Stimulated activated memory B cell treated with anti-CD40 and anti-IgM and Interleukin-4, amounts not matched to agents 10 μg/mL and 1 μg/mL and 100 μg/mL, for 72 hours (primary cell): Measurements from ENCODE around the gene PSMC3.

ENCODE experiments used
- ATAC-seq: fragments of 150-1000 bp; cut with Tn5 transposase; 2 replicates; pipeline ENCODE4 v1.10.0; 2021
- H3K27ac Mint-ChIP-seq: one replicate; pipeline ENCODE4 v1.8.0; 2022; ENCODE audit warnings: mild to moderate bottlenecking, mixed read lengths
- H3K27me3 Mint-ChIP-seq: one replicate; pipeline ENCODE4 v1.8.0; 2022; ENCODE audit warnings: mixed read lengths
- H3K36me3 Mint-ChIP-seq: one replicate; pipeline ENCODE4 v1.8.0; 2022; ENCODE audit warnings: mixed read lengths
- H3K4me1 Mint-ChIP-seq: one replicate; pipeline ENCODE4 v1.8.0; 2022; ENCODE audit warnings: mixed read lengths
- H3K4me3 Mint-ChIP-seq: one replicate; pipeline ENCODE4 v1.8.0; 2022; ENCODE audit warnings: mild to moderate bottlenecking, moderate library complexity, mixed read lengths
- H3K9me3 Mint-ChIP-seq: one replicate; pipeline ENCODE4 v1.8.0; 2022; ENCODE audit warnings: mixed read lengths

PSMC3 gene

DNA sequence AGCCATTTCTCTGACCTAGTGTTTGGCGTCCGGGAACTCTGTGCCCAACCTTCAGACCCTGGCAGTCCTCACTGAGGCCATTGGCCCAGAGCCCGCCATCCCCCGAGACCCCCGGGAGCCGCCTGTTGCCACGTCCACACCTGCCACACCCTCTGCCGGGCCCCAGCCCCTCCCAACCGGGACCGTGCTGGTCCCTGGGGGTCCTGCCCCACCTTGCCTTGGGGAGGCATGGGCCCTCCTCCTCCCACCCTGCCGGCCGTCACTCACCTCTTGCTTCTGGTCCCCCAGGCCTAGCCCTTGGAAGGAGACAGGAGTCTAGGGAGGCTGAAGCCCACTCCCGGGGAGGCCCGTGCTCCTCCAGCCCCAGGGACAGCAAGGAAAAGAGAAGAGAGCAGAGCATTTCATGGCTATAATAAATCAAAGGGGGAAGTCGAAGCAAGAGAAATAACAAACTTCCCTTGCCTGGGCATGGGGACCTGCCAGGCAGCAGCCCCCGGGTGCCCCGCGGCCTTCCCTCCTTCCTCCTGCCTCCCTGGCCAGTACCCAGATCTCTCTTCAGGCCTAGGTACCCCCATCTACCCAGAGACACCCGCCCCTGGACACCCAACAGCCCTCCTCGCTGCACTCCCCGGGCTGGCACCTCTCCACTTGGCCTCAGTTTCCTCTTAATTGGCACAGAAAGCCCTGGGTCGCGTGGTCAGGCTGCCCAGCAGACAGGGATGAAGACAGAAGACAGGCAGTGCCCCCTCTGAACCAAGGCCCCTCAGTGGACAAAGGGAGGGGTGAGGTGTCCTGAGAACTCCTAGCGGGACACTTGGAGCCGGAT is 30.8 kb downstream of the PSMC3 start:
- peak overlapping the region; percentile 98 for H3K27ac Mint-ChIP-seq
- H3K4me3 Mint-ChIP-seq: peak overlapping the region; percentile 72
- peaks cover 77% of the 10 kb centered on the region for H3K4me1 Mint-ChIP-seq
- no peaks in the 10 kb centered on the region for H3K27me3 Mint-ChIP-seq
- no peaks in the 10 kb centered on the region for H3K9me3 Mint-ChIP-seq
- peak; percentile 25 for ATAC-seq
- no peaks in the 10 kb centered on the region for H3K36me3 Mint-ChIP-seq

GRCh38 chr11:47394322-47395222 is 31.7 kb downstream of the PSMC3 start:
- H3K27ac Mint-ChIP-seq: peak overlapping the region; percentile 98
- ATAC-seq: peak; percentile 77
- peaks cover 79% of the 10 kb centered on the region for H3K4me1 Mint-ChIP-seq
- peak overlapping the region; percentile 53 for H3K4me3 Mint-ChIP-seq
- no peaks in the 10 kb centered on the region for H3K36me3 Mint-ChIP-seq
- no peaks in the 10 kb centered on the region for H3K9me3 Mint-ChIP-seq
- H3K27me3 Mint-ChIP-seq: no peaks in the 10 kb centered on the region

DNA sequence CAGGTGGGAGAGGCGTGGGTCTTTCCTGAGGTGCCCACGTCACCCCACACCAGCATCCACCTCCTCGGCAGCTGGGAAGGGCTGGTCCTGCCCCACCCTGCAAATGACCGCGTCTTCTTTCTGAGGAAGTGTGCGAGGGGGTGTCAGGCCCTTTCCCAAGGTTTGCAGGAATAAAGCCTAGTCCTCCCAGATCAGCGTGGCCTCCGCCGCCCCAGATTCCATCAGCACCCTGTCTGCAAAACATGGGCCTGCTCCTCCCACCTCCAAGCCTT is 32.3 kb downstream of the PSMC3 start:
- Mint-ChIP-seq H3K4me1 (peaks cover 80% of the 10 kb centered on the region), H3K27ac (peak overlapping the region; percentile 98), H3K9me3 (no peaks in the 10 kb centered on the region), H3K27me3 (no peaks in the 10 kb centered on the region), H3K4me3 (peak overlapping the region; percentile 53), H3K36me3 (no peaks in the 10 kb centered on the region)
- ATAC-seq: no peak

GRCh38 chr11:47393163-47394049 is 32.8 kb downstream of the PSMC3 start:
- Mint-ChIP-seq H3K36me3 (no peaks in the 10 kb centered on the region), H3K4me1 (peaks cover 76% of the 10 kb centered on the region), H3K4me3 (no peak overlapping the region), H3K27ac (peak overlapping the region; percentile 98), H3K9me3 (no peaks in the 10 kb centered on the region), H3K27me3 (no peaks in the 10 kb centered on the region)
- ATAC-seq: no peak

- Mint-ChIP-seq H3K4me3 (no peak overlapping the region), H3K36me3 (no peaks in the 10 kb centered on the region), H3K27ac (peak overlapping the region; percentile 98), H3K27me3 (no peaks in the 10 kb centered on the region), H3K9me3 (no peaks in the 10 kb centered on the region), H3K4me1 (peaks cover 71% of the 10 kb centered on the region)
- ATAC-seq: no peak
These were observed 33.6 kb downstream of the PSMC3 start for GRCh38 chr11:47392546-47393162.

GRCh38 chr11:47391711-47392432 is 34.4 kb downstream of the PSMC3 start:
- ATAC-seq: no peak
- Mint-ChIP-seq H3K9me3 (no peaks in the 10 kb centered on the region), H3K4me1 (peaks cover 65% of the 10 kb centered on the region)

DNA sequence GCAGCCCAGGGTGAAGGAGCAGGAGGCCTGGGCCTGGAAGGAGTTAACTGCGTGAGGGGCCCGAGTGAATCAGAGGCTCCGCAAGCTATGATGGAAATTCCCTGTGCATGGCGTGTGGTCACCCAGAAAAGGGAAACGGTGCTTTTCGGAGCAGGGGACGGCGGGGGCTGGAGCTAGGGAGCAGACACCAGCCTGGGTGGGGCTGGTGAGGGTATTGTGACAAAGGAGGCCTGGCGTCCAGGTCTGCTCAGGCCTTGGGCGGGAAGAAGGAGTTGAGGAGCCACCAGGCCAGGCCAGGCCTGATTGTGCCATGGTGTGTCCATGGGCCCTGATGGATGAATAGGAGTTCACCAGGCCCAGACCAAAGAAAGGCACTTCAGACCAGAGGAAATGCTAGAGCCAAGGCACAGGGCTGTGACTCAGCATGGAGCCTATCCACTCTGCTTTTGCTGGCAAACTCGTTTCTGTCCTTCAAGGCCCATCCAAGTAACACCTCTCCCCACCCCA is 35.1 kb downstream of the PSMC3 start:
- H3K9me3 Mint-ChIP-seq: no peaks in the 10 kb centered on the region
- no peaks in the 10 kb centered on the region for H3K27me3 Mint-ChIP-seq
- no peaks in the 10 kb centered on the region for H3K36me3 Mint-ChIP-seq
- H3K27ac Mint-ChIP-seq: peak overlapping the region; percentile 98
- H3K4me3 Mint-ChIP-seq: peak overlapping the region; percentile 33
- H3K4me1 Mint-ChIP-seq: peaks cover 65% of the 10 kb centered on the region
- peak; percentile 74 for ATAC-seq

More at GRCh38 chr11:47391711-47392432, 34.4 kb downstream of the PSMC3 start:
- H3K27ac Mint-ChIP-seq: peak overlapping the region; percentile 98
- H3K36me3 Mint-ChIP-seq: no peaks in the 10 kb centered on the region
- no peaks in the 10 kb centered on the region for H3K27me3 Mint-ChIP-seq
- no peak overlapping the region for H3K4me3 Mint-ChIP-seq

GRCh38 chr11:47390422-47390760 is 35.8 kb downstream of the PSMC3 start:
- ATAC-seq: no peak
- Mint-ChIP-seq H3K9me3 (no peaks in the 10 kb centered on the region), H3K27me3 (no peaks in the 10 kb centered on the region), H3K27ac (peak overlapping the region; percentile 98), H3K4me1 (peaks cover 57% of the 10 kb centered on the region), H3K36me3 (no peaks in the 10 kb centered on the region), H3K4me3 (no peak overlapping the region)

GRCh38 chr11:47389577-47390421 is 36.4 kb downstream of the PSMC3 start:
- no peak for ATAC-seq
- Mint-ChIP-seq H3K9me3 (no peaks in the 10 kb centered on the region), H3K4me1 (peaks cover 53% of the 10 kb centered on the region), H3K4me3 (no peak overlapping the region), H3K27me3 (no peaks in the 10 kb centered on the region), H3K36me3 (no peaks in the 10 kb centered on the region), H3K27ac (peak overlapping the region; percentile 98)

- no peaks in the 10 kb centered on the region for H3K36me3 Mint-ChIP-seq
These were observed 37.3 kb downstream of the PSMC3 start for GRCh38 chr11:47388697-47389576.

GRCh38 chr11:47387944-47388696 is 38.1 kb downstream of the PSMC3 start:
- H3K27me3 Mint-ChIP-seq: no peaks in the 10 kb centered on the region
- H3K9me3 Mint-ChIP-seq: no peaks in the 10 kb centered on the region
- peaks cover 43% of the 10 kb centered on the region for H3K4me1 Mint-ChIP-seq
- ATAC-seq: no peak
- H3K4me3 Mint-ChIP-seq: no peak overlapping the region
- H3K36me3 Mint-ChIP-seq: no peaks in the 10 kb centered on the region
- H3K27ac Mint-ChIP-seq: no peak overlapping the region

More at GRCh38 chr11:47388697-47389576, 37.3 kb downstream of the PSMC3 start:
- H3K4me3 Mint-ChIP-seq: no peak overlapping the region
- no peak for ATAC-seq
- H3K4me1 Mint-ChIP-seq: peaks cover 47% of the 10 kb centered on the region
- no peaks in the 10 kb centered on the region for H3K9me3 Mint-ChIP-seq
- H3K27me3 Mint-ChIP-seq: no peaks in the 10 kb centered on the region
- peak overlapping the region; percentile 98 for H3K27ac Mint-ChIP-seq

GRCh38 chr11:47384498-47384897 is 41.7 kb downstream of the PSMC3 start:
- Mint-ChIP-seq H3K4me1 (peaks cover 19% of the 10 kb centered on the region), H3K36me3 (no peaks in the 10 kb centered on the region), H3K27ac (no peak overlapping the region), H3K9me3 (no peaks in the 10 kb centered on the region), H3K4me3 (no peak overlapping the region), H3K27me3 (no peaks in the 10 kb centered on the region)
- ATAC-seq: no peak
